GM18505 (cell line): Measurements from ENCODE around the gene THSD4.

Experiments used
- ATAC-seq: cut with Tn5 transposase; IDR thresholded peaks from one replicate; pipeline ENCODE4 v1.9.1; 2021; ENCODE audit not compliant: unreplicated experiment
- POLR2A ChIP-seq: IDR thresholded peaks from 4 replicates; pipeline ENCODE4 v1.6.1; 2011; ENCODE audit warnings: borderline replicate concordance; ENCODE audit not compliant: insufficient read depth, insufficient read length; ENCODE audit errors: extremely low read depth

The THSD4 gene

DNA sequence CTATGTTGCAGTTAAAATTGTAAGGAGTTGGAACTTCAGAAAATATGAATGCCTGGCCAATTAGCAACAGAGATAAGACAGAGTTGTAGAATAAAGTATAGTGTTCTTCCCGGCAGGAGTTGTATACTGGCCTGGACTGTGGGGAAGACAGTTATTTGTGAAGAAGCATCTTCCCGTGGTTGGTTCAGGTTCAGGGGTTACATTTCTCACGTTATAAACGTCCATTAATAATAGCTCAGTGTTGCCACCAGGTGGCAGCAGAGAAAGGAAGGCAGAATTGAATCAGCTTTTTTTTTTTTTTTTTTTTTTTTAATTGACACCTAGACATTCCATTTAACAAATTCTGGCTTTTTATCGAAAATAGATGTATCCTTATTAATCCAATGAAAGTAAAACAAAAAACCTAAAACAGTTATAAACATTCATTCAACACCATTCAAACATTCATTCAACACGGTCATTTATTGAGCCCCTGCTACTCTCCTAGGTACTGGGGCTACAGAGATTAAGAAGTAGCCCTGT, 628.7 kb downstream of the THSD4 start:
- TF ChIP-seq POLR2A, result no peak
- ATAC-seq, result no peak

DNA sequence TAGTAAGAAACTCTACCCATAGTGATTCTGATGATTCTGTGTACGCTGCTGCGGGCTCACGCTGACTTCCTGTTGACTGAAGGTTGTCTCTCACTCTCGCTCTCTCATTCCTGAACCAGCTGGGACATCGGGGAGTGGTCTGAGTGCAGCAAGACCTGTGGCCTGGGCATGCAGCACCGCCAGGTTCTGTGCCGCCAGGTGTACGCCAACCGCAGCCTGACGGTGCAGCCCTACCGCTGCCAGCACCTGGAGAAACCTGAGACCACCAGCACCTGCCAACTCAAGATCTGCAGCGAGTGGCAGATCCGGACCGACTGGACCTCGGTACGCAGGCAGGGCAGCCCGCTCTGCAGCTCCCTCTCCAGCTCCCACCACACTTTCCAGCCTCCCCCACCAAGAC, 631.4 kb downstream of the THSD4 start:
- no peak for ATAC-seq
- no peak for TF ChIP-seq POLR2A

DNA sequence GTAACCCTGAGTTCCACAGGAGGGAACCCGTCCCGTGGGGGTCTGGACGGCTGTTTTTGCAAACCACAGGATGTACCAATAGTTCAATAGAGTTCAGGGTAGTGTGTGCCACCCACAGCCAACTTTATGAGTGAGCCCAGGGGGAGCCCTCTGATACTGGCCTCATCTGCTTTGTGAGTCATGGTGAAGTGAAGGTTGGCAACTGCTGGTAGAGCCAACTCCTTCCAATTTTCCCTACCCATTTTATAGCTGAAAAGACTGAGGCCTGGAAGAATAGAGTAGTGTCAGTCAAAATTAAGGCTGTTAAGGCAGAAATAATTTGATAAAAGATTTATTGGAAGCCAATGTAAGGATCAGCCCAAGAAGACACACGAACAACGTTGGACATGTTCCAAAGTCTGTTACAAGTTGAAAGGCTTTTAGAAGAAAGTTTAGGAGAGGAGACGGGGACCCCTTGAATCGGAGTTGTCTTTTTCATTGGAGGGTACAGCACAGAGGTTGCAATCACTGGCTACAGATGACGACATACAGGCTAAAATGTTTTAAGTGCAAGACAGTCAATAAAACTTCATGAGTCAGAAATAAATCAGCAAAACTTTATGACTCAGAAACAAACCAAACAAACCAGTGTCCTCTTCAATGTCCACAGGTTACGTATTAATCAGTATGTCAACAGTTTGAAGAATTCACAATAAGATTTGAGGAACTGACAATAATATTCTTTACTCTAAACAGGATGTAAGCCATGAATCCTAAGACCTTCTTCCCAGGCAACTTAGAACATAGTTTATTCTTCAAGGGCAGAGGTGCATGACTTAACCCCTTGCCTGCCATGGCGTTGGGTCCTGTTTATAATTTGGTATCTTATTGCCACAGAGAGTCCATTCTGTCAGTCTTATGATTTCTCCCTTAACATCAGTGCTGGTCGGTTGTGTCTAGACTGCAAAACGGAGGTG, 632.1 kb downstream of the THSD4 start:
- no peak for ATAC-seq
- TF ChIP-seq POLR2A, result no peak

DNA sequence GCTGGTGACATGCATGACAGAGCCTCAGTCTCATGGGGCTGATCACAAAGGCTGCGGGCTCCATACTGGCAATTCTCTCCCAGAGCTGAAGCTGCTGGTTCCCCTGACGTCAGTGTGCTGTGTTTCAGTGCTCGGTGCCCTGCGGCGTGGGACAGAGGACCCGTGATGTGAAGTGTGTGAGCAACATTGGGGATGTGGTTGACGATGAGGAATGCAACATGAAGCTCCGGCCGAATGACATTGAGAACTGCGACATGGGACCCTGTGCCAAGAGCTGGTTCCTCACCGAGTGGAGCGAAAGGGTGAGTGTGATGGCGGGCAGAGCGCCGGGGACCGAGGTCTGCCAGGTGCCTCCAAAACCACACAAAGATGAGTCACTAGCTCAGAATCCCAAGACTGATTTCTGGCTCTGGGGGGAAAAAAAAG, 633.0 kb downstream of the THSD4 start:
- no peak for ATAC-seq

DNA sequence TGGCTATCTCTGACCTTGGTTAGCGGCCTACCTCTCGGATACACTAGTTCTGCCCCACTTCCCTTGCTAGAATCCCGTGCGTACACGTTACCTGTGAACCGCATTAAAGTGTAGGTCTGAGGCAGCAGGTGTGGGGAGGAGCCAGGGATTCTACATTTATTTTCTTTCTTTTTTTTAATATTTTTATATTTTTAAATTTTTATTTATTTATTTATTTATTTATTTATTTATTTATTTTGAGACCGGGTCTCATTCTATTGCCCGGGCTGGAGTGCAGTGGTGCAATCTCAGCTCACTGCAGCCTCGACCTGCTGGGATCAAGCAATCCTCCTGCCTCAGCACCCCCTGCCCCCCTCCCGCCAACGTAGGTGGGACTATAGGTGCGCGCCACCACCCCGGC, 634.2 kb downstream of the THSD4 start:
- ATAC-seq, result no peak
- no peak for TF ChIP-seq POLR2A

More for the DNA sequence above, 633.0 kb downstream of the THSD4 start:
- TF ChIP-seq POLR2A, result no peak

DNA sequence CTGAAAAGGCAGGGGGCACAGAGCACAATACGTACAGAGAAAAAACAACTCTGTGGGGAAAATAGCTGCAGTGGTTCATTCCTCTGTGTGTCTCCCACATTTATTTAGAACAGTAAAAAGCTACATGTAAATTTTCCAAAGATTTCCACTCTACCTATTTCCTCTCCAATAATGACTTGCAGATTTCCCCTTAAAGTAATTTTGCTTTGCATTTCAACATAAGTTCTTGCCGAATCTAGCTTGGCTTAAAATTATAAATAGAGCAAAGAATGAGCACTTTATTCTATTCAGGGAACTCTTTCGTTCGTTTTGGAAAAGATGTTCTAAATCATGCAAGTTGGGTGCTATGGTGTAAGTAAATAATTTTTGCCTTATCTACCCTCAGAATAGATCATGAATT, 636.9 kb downstream of the THSD4 start:
- no peak for TF ChIP-seq POLR2A
- no peak for ATAC-seq

DNA sequence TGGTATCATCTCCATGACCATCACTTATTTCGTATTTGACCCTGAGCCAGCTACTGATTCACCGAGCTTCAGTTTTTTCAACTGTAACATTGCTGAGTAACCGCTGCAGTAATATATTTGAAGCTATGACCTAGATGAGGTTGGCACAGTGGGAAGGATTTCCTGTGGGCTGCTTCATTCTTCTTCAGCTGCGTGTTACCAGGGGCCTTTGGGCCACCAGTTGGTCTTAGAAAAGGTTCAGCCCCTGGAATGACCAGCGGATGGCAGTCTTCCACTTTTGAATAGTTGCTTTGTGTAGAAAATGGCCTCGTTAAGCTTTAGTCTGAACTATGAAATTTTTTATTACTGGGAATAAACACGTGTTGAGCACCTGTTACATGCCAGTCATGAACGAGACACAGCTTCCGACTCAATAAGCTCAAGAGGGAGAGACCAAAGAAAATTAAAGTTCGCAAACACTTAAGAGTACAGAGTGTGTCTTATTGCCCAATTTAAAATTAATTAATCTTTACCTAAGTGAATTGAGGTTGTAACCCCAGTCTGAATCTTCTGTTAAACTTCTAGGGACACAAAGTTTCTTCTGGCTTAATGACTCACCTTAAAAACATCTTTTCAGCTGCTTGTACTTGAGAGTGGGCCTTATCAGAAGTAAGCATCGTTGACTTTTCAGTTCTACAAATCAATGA, 637.5 kb downstream of the THSD4 start:
- ATAC-seq, result no peak
- no peak for TF ChIP-seq POLR2A

DNA sequence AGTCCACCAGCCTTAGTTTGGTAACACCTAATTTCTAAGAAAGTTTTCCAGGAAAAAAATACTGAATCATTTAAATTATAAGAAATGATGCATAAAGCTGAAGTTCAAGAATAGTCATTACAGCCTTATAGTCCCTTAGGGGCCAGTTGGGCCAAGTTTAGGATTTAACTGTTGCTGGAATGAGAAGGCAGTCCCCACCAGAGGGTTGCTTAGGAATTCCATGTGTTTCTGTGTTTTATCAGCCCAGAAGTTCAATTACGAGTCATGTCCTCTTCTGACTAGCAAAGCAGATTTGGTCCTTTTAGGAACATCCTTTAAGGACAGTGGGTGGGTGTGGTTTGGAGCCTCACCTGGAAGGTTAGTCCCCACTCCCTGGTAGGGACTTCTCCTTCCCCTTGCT, 638.1 kb downstream of the THSD4 start:
- no peak for TF ChIP-seq POLR2A
- ATAC-seq, result no peak

DNA sequence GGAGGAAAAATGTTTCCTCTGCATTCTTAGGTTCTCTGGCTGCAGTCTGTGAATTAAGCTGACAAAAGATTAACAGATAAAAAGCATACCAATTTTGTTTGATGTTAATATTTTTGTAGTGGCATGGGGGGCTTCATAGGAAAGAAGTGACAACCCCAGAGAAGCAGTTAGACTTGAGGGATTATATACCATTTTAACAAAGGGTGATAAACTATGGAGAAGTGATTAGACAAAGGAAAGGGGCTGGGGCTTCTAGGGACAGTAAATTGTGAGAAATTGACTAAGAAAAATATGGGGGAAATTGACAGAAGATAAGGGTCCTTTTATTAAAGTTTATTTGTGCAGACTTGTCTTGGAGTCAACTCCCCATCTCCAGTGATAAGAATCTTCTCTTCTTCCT, 639.4 kb downstream of the THSD4 start:
- ATAC-seq, result no peak
- no peak for TF ChIP-seq POLR2A

DNA sequence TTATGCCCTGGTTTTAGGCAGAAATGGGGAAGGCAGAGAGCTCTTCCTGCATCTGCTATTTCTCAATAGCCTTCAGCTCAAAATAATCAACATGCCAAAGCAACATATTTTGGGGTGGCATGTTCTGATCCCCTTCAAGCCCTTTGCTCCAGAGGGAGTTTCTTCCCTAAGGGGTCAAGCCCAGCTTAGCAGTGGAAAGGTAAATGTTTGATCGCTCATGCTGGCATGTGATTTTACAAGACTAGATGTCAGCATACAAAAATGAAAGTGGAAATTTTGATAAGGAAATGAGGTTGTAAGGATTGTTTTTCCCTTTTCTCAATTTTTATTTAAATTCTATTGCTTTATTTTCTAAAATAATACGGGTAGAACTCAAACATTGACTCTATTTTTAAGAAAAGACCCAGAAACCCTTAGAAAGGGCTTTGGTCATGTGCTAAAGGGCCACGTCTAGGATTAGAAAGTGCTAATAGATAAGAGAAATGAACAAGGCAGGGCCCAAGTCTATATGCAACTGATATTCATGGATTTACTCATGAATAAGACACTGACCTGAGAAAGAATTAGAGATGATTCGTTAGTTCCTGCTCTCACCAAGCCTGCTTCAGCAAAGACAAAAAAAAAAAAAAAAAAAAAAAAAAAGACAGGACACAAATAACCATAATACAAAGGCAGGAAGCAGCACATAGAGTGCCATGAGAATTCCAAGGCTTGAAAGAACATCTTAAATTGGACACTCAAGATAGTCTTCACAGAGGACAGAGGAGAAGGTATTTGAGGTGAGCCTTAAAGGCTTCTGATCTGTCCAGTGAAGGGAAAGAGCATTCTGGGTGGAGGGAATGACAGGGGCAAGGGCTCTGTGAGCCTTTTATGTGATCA, 640.1 kb downstream of the THSD4 start:
- no peak for ATAC-seq
- no peak for TF ChIP-seq POLR2A

DNA sequence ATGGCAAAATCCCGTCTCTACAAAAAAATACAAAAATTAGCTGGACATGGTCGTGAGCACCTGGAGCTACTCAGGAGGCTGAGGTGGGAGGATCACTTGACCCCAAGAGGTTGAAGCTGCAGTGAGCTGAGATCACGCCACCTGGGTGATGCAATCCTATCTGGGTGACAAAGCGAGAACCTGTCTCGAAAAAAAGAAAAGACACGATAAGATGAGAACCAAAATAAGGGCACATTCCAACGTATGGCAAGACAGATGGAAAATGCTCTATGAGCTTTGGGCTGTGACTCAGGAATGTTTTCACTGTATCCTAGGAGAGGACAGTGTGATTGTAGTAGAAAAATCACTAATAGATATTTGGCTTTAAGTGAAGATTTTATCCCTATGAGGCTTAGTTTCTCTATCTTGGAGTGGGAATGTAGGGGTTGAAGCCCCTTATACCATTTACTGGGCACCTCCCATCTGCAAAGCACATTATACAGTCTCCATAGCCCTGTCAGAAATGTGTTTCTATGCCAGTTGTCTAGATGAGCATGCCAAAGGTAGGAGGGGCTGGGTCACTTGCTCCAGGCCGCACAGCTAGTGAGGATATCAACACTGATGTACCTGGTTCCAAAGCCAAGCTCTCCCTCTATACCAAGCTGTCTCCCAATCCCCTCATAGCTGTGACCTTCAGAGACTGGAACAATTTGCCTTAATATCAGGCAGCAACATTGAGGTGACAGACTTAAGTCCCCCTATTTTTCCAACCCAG, 641.5 kb downstream of the THSD4 start:
- no peak for ATAC-seq
- TF ChIP-seq POLR2A, result no peak
